ENCODE results near the gene HS3ST5. TPM values are rescaled to one million over a fixed set of nuclear protein-coding genes. Genes with fewer than 3 reads are reported as not detected.
A peak's percentile ranks its signal among the peaks of the same experiment; 100 is the strongest.
"Not testable (repeated sequence)": the region's sequence is repeated elsewhere in the genome, so short reads cannot be mapped to it uniquely, and the experiment has no call there.

HS3ST5 gene
- total RNA-seq, 2 donors from 2014 or later, result not detected

- no peak overlapping the region for H3K27ac Mint-ChIP-seq
- no peaks in the 10 kb centered on the region for H3K27me3 Mint-ChIP-seq
- peaks cover 9% of the 10 kb centered on the region for H3K9me3 Mint-ChIP-seq
- H3K4me1 Mint-ChIP-seq (ENCODE audit: low read depth in 2 of 2), result no peaks in the 10 kb centered on the region
- no peak for DNase-seq (ENCODE audit: low spot score)
- H3K4me3 Mint-ChIP-seq, result no peak overlapping the region
- no peak for ATAC-seq
- H3K36me3 Mint-ChIP-seq, result no peaks in the 10 kb centered on the region
Observed at GRCh38 chr6:114355300-114355699, 12.5 kb upstream of the HS3ST5 start.

- Mint-ChIP-seq H3K27me3 (no peaks in the 10 kb centered on the region), H3K27ac (no peak overlapping the region), H3K9me3 (peaks cover 15% of the 10 kb centered on the region), H3K4me1 (ENCODE audit: low read depth in 2 of 2) (no peaks in the 10 kb centered on the region), H3K4me3 (no peak overlapping the region), H3K36me3 (no peaks in the 10 kb centered on the region)
- no peak for ATAC-seq
- DNase-seq (ENCODE audit: low spot score), result no peak
Observed at GRCh38 chr6:114354482-114354881, 11.7 kb upstream of the HS3ST5 start.

- DNase-seq (ENCODE audit: low spot score) (no peak), ATAC-seq (no peak)
- H3K36me3 Mint-ChIP-seq, result peaks cover 6% of the 10 kb centered on the region
Observed at GRCh38 chr6:114346451-114346850, 3.6 kb upstream of the HS3ST5 start.

GRCh38 chr6:114344971-114345275 is 2.1 kb upstream of the HS3ST5 start:
- peaks cover 6% of the 10 kb centered on the region for H3K36me3 Mint-ChIP-seq
- peaks cover 5% of the 10 kb centered on the region for H3K9me3 Mint-ChIP-seq
- peaks cover 9 to 11% of the 10 kb centered on the region in 2 donors for H3K27me3 Mint-ChIP-seq
- ATAC-seq (no peak), DNase-seq (ENCODE audit: low spot score) (no peak)
- H3K4me1 Mint-ChIP-seq (ENCODE audit: low read depth in 2 of 2), result no peaks in the 10 kb centered on the region
- H3K4me3 Mint-ChIP-seq, result no peak overlapping the region
- H3K27ac Mint-ChIP-seq, result no peak overlapping the region

More at GRCh38 chr6:114346451-114346850, 3.6 kb upstream of the HS3ST5 start:
- Mint-ChIP-seq H3K9me3 (peaks cover 9% of the 10 kb centered on the region), H3K4me3 (no peak overlapping the region), H3K27me3 (peaks cover 9 to 11% of the 10 kb centered on the region in 2 donors), H3K4me1 (ENCODE audit: low read depth in 2 of 2) (no peaks in the 10 kb centered on the region), H3K27ac (no peak overlapping the region)

- Mint-ChIP-seq H3K9me3 (peaks cover under 1% of the 10 kb centered on the region), H3K36me3 (peaks cover 6% of the 10 kb centered on the region), H3K4me1 (ENCODE audit: low read depth in 2 of 2) (no peaks in the 10 kb centered on the region), H3K27me3 (peaks cover 11 to 17% of the 10 kb centered on the region in 2 donors), H3K4me3 (no peak overlapping the region), H3K27ac (no peak overlapping the region)
- ATAC-seq (no peak), DNase-seq (ENCODE audit: low spot score) (no peak)
Observed at GRCh38 chr6:114344246-114344970, 1.6 kb upstream of the HS3ST5 start.

- Mint-ChIP-seq H3K36me3 (peaks cover 6% of the 10 kb centered on the region), H3K4me1 (ENCODE audit: low read depth in 2 of 2) (no peaks in the 10 kb centered on the region), H3K9me3 (no peaks in the 10 kb centered on the region), H3K4me3 (no peak overlapping the region), H3K27ac (no peak overlapping the region), H3K27me3 (peaks cover 11 to 19% of the 10 kb centered on the region in 2 donors)
- DNase-seq (ENCODE audit: low spot score) (no peak), ATAC-seq (no peak)
Observed at GRCh38 chr6:114343782-114344144, 940 bp upstream of the HS3ST5 start.

GRCh38 chr6:114342086-114342825 is 567 bp downstream of the HS3ST5 start:
- peaks cover 6% of the 10 kb centered on the region for H3K36me3 Mint-ChIP-seq
- no peaks in the 10 kb centered on the region for H3K9me3 Mint-ChIP-seq
- peaks cover 11 to 19% of the 10 kb centered on the region in 2 donors for H3K27me3 Mint-ChIP-seq
- ATAC-seq (peak in 1 of 2 donors; percentile 43), DNase-seq (ENCODE audit: low spot score) (no peak)
- H3K27ac Mint-ChIP-seq, result no peak overlapping the region
- no peak overlapping the region for H3K4me3 Mint-ChIP-seq
- no peaks in the 10 kb centered on the region for H3K4me1 Mint-ChIP-seq (ENCODE audit: low read depth in 2 of 2)

- Mint-ChIP-seq H3K4me1 (ENCODE audit: low read depth in 2 of 2) (no peaks in the 10 kb centered on the region), H3K36me3 (peaks cover 6% of the 10 kb centered on the region), H3K9me3 (no peaks in the 10 kb centered on the region), H3K4me3 (no peak overlapping the region), H3K27me3 (peaks cover 11 to 19% of the 10 kb centered on the region in 2 donors), H3K27ac (no peak overlapping the region)
- DNase-seq (ENCODE audit: low spot score), result no peak
- no peak for ATAC-seq
Observed at GRCh38 chr6:114339706-114340105, 3.1 kb downstream of the HS3ST5 start.

- ATAC-seq, result no peak
- no peaks in the 10 kb centered on the region for H3K36me3 Mint-ChIP-seq
- no peak overlapping the region for H3K27ac Mint-ChIP-seq
- no peak overlapping the region for H3K4me3 Mint-ChIP-seq
- H3K4me1 Mint-ChIP-seq (ENCODE audit: low read depth in 2 of 2), result no peaks in the 10 kb centered on the region
- peaks cover 0 to under 1% of the 10 kb centered on the region in 2 donors for H3K27me3 Mint-ChIP-seq
- no peak for DNase-seq (ENCODE audit: low spot score)
- H3K9me3 Mint-ChIP-seq, result peaks cover 4% of the 10 kb centered on the region
Observed at GRCh38 chr6:114334237-114334636, 8.6 kb downstream of the HS3ST5 start.

GRCh38 chr6:114327074-114327473 is 15.7 kb downstream of the HS3ST5 start:
- ATAC-seq (no peak), DNase-seq (ENCODE audit: low spot score) (no peak)
- no peaks in the 10 kb centered on the region for H3K4me1 Mint-ChIP-seq (ENCODE audit: low read depth in 2 of 2)
- no peaks in the 10 kb centered on the region for H3K36me3 Mint-ChIP-seq
- H3K4me3 Mint-ChIP-seq, result no peak overlapping the region
- H3K27ac Mint-ChIP-seq, result no peak overlapping the region
- H3K9me3 Mint-ChIP-seq, result peaks cover 6% of the 10 kb centered on the region
- H3K27me3 Mint-ChIP-seq, result no peaks in the 10 kb centered on the region

GRCh38 chr6:114323784-114324183 is 19.0 kb downstream of the HS3ST5 start:
- no peak overlapping the region for H3K4me3 Mint-ChIP-seq
- H3K27me3 Mint-ChIP-seq, result no peaks in the 10 kb centered on the region
- ATAC-seq (no peak), DNase-seq (ENCODE audit: low spot score) (no peak)
- no peaks in the 10 kb centered on the region for H3K36me3 Mint-ChIP-seq
- H3K27ac Mint-ChIP-seq, result no peak overlapping the region
- peaks cover 6% of the 10 kb centered on the region for H3K9me3 Mint-ChIP-seq
- H3K4me1 Mint-ChIP-seq (ENCODE audit: low read depth in 2 of 2), result no peaks in the 10 kb centered on the region

GRCh38 chr6:114319749-114320148 is 23.1 kb downstream of the HS3ST5 start:
- Mint-ChIP-seq H3K9me3 (peaks cover 3% of the 10 kb centered on the region), H3K4me3 (no peak overlapping the region), H3K27ac (no peak overlapping the region), H3K27me3 (no peaks in the 10 kb centered on the region), H3K36me3 (no peaks in the 10 kb centered on the region), H3K4me1 (ENCODE audit: low read depth in 2 of 2) (no peaks in the 10 kb centered on the region)
- ATAC-seq (no peak), DNase-seq (ENCODE audit: low spot score) (no peak)

- DNase-seq (ENCODE audit: low spot score) (no peak), ATAC-seq (no peak)
- no peak overlapping the region for H3K4me3 Mint-ChIP-seq
- no peaks in the 10 kb centered on the region for H3K27me3 Mint-ChIP-seq
- H3K4me1 Mint-ChIP-seq (ENCODE audit: low read depth in 2 of 2), result no peaks in the 10 kb centered on the region
- H3K36me3 Mint-ChIP-seq, result no peaks in the 10 kb centered on the region
- no peak overlapping the region for H3K27ac Mint-ChIP-seq
- H3K9me3 Mint-ChIP-seq, result peaks cover 7% of the 10 kb centered on the region
Observed at GRCh38 chr6:114315831-114316595, 26.8 kb downstream of the HS3ST5 start.

- not testable (repeated sequence) for H3K9me3 Mint-ChIP-seq; H3K27ac Mint-ChIP-seq; H3K36me3 Mint-ChIP-seq; H3K4me3 Mint-ChIP-seq; DNase-seq (ENCODE audit: low spot score); ATAC-seq; H3K4me1 Mint-ChIP-seq (ENCODE audit: low read depth in 2 of 2); H3K27me3 Mint-ChIP-seq
Observed at GRCh38 chr6:114313816-114314215, 29.0 kb downstream of the HS3ST5 start.

Measured in natural killer cell treated with Interleukin-12 subunit alpha and Interleukin-12 subunit beta and Interleukin-15 and Interleukin-18, amount 100 ng/mL, for 72 hours (primary cell).